ENCODE data around the gene GTPBP2. TPM values are rescaled to one million over a fixed set of nuclear protein-coding genes. Genes with fewer than 3 reads are reported as not detected.
"Not testable (repeated sequence)": the region's sequence is repeated elsewhere in the genome, so short reads cannot be mapped to it uniquely, and the experiment has no call there.

The GTPBP2 gene
- total and polyA plus RNA-seq, 2 of the 13 experiments (the other 11 are each of a cell fraction or from before 2014, with no cell fraction given): 26.9 to 88.2 TPM

DNA sequence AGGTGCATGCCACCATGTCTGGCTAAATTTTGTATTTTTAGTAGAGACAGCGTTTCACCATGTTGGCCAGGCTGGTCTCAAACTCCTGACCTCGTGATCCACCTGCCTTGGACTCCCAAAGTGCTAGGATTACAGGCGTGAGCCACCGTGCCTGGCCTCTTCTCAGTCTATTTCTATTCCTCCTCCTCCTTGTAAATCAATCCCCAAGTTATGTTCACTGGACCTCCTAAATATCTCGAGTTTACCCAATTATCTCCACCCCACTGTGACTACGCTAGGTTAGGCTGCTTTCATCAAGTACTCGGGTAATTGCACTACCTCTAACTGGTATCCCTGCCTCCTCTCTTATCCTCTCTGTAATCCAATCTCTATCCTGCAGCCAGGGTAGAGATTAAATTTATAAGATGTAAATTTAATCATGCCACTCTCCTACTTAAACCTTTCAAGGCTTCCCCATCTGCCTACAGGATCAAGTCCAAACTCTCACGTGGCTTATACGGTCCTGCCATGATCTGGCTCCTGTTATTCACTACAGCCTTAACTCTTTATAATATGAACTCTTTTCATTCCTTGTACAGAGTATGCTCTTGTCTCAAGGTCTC lies 5.7 kb upstream of the GTPBP2 start:
- Histone ChIP-seq H2AFZ (ENCODE audit: low read length) (peak overlapping the region; percentile 74), H3K4me3 (replicated peaks in 1 of 3; ENCODE audit: insufficient read depth in 1 of 3, low read depth in 2 of 3, low read length in 3 of 3) (peak overlapping the region in 1 of 3 experiments; percentile 98; a peak in 1 of 6 replicates), H3K4me1 (ENCODE audit: insufficient read depth, low read length) (peaks cover 52% of the 10 kb centered on the region), H3K27me3 (ENCODE audit: control insufficient read depth in 1 of 2, insufficient read depth in 2 of 2, low read length in 2 of 2) (no peaks in the 10 kb centered on the region; a peak in 1 of 5 replicates), H3K36me3 (replicated peaks in 1 of 2; ENCODE audit: control insufficient read depth in 1 of 2, insufficient read depth in 2 of 2, low read length in 2 of 2) (peaks cover 2 to 12% of the 10 kb centered on the region in 2 experiments; a peak in 4 of 5 replicates), H3K27ac (ENCODE audit: extremely low read length, insufficient read depth, low read length) (peak overlapping the region; percentile 68), H3K79me2 (ENCODE audit: insufficient read depth, low read length) (peaks cover 30% of the 10 kb centered on the region), H3K9ac (ENCODE audit: insufficient read depth, low read depth, low read length) (peak overlapping the region; percentile 91; the same call in 1 of the 2 replicates), H4K20me1 (ENCODE audit: insufficient read depth, low read length) (no peaks in the 10 kb centered on the region), H3K4me2 (ENCODE audit: low read depth, low read length) (peak overlapping the region; percentile 98), H3K9me3 (ENCODE audit: low read length) (no peaks in the 10 kb centered on the region)
- FAIRE-seq (no peak), DNase-seq (ENCODE audit: low spot score) (no peak), ATAC-seq (no peak)
- WGBS (ENCODE audit: low lambda C conversion rate): 80% methylated on average over 9 of the region's 9 CpGs
- intact Hi-C loops (cut with micrococcal nuclease; ENCODE audit: unreplicated experiment) (no loop called here), in situ Hi-C loops (cut with HindIII; ENCODE audit: extremely low pct_ligation_motif_present, low pct_unique_long_range_greater_than_20kb) (no loop called here)
- TF ChIP-seq ZNF446 (CRISPR knock-in tag; IDR thresholded peaks at IDR 0.05) (no peak), AKAP8 (CRISPR knock-in tag; IDR thresholded peaks at IDR 0.05) (0 out of 2 replicates have a peak, but pooled peaks have one; percentile 4), ZBTB8A (CRISPR knock-in tag; IDR thresholded peaks at IDR 0.05; ENCODE audit: borderline replicate concordance, low read depth) (no peak)
- TF ChIP-seq, protein P1, sequence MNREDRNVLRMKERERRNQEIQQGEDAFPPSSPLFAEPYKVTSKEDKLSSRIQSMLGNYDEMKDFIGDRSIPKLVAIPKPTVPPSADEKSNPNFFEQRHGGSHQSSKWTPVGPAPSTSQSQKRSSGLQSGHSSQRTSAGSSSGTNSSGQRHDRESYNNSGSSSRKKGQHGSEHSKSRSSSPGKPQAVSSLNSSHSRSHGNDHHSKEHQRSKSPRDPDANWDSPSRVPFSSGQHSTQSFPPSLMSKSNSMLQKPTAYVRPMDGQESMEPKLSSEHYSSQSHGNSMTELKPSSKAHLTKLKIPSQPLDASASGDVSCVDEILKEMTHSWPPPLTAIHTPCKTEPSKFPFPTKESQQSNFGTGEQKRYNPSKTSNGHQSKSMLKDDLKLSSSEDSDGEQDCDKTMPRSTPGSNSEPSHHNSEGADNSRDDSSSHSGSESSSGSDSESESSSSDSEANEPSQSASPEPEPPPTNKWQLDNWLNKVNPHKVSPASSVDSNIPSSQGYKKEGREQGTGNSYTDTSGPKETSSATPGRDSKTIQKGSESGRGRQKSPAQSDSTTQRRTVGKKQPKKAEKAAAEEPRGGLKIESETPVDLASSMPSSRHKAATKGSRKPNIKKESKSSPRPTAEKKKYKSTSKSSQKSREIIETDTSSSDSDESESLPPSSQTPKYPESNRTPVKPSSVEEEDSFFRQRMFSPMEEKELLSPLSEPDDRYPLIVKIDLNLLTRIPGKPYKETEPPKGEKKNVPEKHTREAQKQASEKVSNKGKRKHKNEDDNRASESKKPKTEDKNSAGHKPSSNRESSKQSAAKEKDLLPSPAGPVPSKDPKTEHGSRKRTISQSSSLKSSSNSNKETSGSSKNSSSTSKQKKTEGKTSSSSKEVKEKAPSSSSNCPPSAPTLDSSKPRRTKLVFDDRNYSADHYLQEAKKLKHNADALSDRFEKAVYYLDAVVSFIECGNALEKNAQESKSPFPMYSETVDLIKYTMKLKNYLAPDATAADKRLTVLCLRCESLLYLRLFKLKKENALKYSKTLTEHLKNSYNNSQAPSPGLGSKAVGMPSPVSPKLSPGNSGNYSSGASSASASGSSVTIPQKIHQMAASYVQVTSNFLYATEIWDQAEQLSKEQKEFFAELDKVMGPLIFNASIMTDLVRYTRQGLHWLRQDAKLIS (CRISPR knock-in tag; IDR thresholded peaks at IDR 0.05): no peak
- ChIA-PET POLR2A (interaction anchor here (0.6 to 2.6 kb wide), 21 partner anchors 8 to 558 kb away, joined by 3 to 32 read pairs (median 3); partner anchors contain the start of genes POLH, RSPH9, VEGFA and XPO5), CTCF (ENCODE audit: low intra/inter-chr PET ratio, low total read pairs) (no interaction called here)
- BruUV-seq (replicated peaks): no TSS peak

DNA sequence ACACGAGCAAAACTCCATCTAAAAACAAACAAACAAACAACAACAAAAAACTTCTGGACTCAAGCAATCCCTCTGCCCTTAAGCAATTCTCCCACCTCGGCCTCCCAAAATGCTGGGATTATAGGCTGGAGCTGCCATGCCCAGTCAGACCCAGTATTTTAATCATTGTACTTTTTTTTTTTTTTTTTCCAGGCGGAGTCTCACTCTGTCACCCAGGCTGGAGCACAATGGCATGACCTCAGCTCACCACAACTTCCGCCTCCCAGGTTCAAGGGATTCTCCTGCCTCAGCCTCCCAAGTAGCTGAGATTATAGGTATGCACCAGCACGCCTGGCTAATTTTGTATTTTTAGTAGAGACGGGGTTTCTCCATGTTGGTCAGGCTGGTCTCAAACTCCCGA lies 3.9 kb upstream of the GTPBP2 start:
- H3K9me3 ChIP-seq (ENCODE audit: low read length); H3K27ac ChIP-seq (ENCODE audit: extremely low read length, insufficient read depth, low read length); H3K36me3 ChIP-seq (replicated peaks in 1 of 2; ENCODE audit: control insufficient read depth in 1 of 2, insufficient read depth in 2 of 2, low read length in 2 of 2); CTCF ChIA-PET (ENCODE audit: low intra/inter-chr PET ratio, low total read pairs); H2AFZ ChIP-seq (ENCODE audit: low read length); H3K9ac ChIP-seq (ENCODE audit: insufficient read depth, low read depth, low read length); in situ Hi-C loops (cut with HindIII; ENCODE audit: extremely low pct_ligation_motif_present, low pct_unique_long_range_greater_than_20kb); BruUV-seq (replicated peaks); H3K4me2 ChIP-seq (ENCODE audit: low read depth, low read length); H3K4me3 ChIP-seq (replicated peaks in 1 of 3; ENCODE audit: insufficient read depth in 1 of 3, low read depth in 2 of 3, low read length in 3 of 3); ATAC-seq; POLR2A ChIA-PET; FAIRE-seq; H3K27me3 ChIP-seq (ENCODE audit: control insufficient read depth in 1 of 2, insufficient read depth in 2 of 2, low read length in 2 of 2); DNase-seq (ENCODE audit: low spot score); intact Hi-C loops (cut with micrococcal nuclease; ENCODE audit: unreplicated experiment); H4K20me1 ChIP-seq (ENCODE audit: insufficient read depth, low read length): not testable (repeated sequence)
- WGBS (ENCODE audit: low lambda C conversion rate): 90% methylated on average over 7 of the region's 7 CpGs
- Histone ChIP-seq H3K79me2 (ENCODE audit: insufficient read depth, low read length) (peaks cover 29% of the 10 kb centered on the region), H3K4me1 (ENCODE audit: insufficient read depth, low read length) (peaks cover 40% of the 10 kb centered on the region)
